Uterus (tissue), 2 donors: Measurements from ENCODE around the gene DDN.

Experiments
- CTCF ChIP-seq, 4 experiments: fragments of 200-600 bp in 2 of 4; fragments of 450-650 bp in 2 of 4; sonication (generic) in 2 of 4; IDR thresholded peaks; one replicate each; pipeline ENCODE4 v1.5.1; 2016 to 2019; ENCODE audit warnings: antibody characterized with exemption in 4 of 4, mild to moderate bottlenecking in 2 of 4, moderate library complexity in 1 of 4
- POLR2A ChIP-seq, 2 donors: fragments of 450-650 bp; IDR thresholded peaks; one replicate each; pipeline ENCODE4 v1.6.1; 2016; ENCODE audit warnings: antibody characterized with exemption in 2 of 2, mild to moderate bottlenecking in 1 of 2, moderate library complexity in 1 of 2

GRCh38 chr12:48966177-48966895 is 32.8 kb downstream of the DDN start:
- no peak for TF ChIP-seq CTCF (IDR thresholded peaks at IDR 0.05)
- no peak for TF ChIP-seq POLR2A (IDR thresholded peaks at IDR 0.05)
